ENCODE results near the gene EEF1AKMT4. TPM values are rescaled to one million over a fixed set of nuclear protein-coding genes. Genes with fewer than 3 reads are reported as not detected.

The EEF1AKMT4 gene
- total and polyA plus RNA-seq, 10 of the 15 experiments (the other 5 are each of a cell fraction or from before 2014, with no cell fraction given) = 7.5 to 26.8 (median 18.3) TPM

GRCh38 chr3:184239708-184240107, 9.8 kb upstream of the EEF1AKMT4 start:
- TF ChIP-seq STAT3 (IDR thresholded peaks at IDR 0.05; ENCODE audit: low read depth, low read length) = no peak
- no peak for TF ChIP-seq CREM (IDR thresholded peaks at IDR 0.05; ENCODE audit: low read depth)
- no peak for TF ChIP-seq IRF5 (IDR thresholded peaks at IDR 0.05; ENCODE audit: borderline replicate concordance)
- TF ChIP-seq CEBPB (IDR thresholded peaks at IDR 0.05; ENCODE audit: borderline replicate concordance in 1 of 2, low read depth in 2 of 2, low read length in 2 of 2) = no peak
- TF ChIP-seq IKZF1 (conservative IDR thresholded peaks at IDR 0.05) = no peak
- TF ChIP-seq SRF (IDR thresholded peaks at IDR 0.05; ENCODE audit: low read depth in 2 of 2, low read length in 2 of 2) = no peak
- TF ChIP-seq CBX5 (IDR thresholded peaks at IDR 0.05; ENCODE audit: low read depth) = no peak
- no peak for TF ChIP-seq SIX5 (IDR thresholded peaks at IDR 0.05; ENCODE audit: low read depth, low read length, severe bottlenecking)
- no peak for TF ChIP-seq POLR2AphosphoS5 (IDR thresholded peaks at IDR 0.05; ENCODE audit: low read length)
- no peak for TF ChIP-seq EP300 (IDR thresholded peaks at IDR 0.05; ENCODE audit: borderline replicate concordance in 1 of 2, control insufficient read depth in 1 of 2, low read depth in 2 of 2, low read length in 2 of 2)
- TF ChIP-seq NKRF (conservative IDR thresholded peaks at IDR 0.05) = no peak
- TF ChIP-seq FOXK2 (IDR thresholded peaks at IDR 0.05) = no peak
- TF ChIP-seq RB1 (IDR thresholded peaks at IDR 0.05; ENCODE audit: borderline replicate concordance) = no peak
- TF ChIP-seq NFYA (IDR thresholded peaks at IDR 0.05; ENCODE audit: borderline replicate concordance, low read depth, low read length) = no peak
- Histone ChIP-seq H2AFZ (ENCODE audit: control insufficient read depth, low read depth, low read length) (no peak overlapping the region), H3K27ac (ENCODE audit: control insufficient read depth, insufficient read depth) (no peak overlapping the region), H3K36me3 (ENCODE audit: control insufficient read depth in 2 of 2, insufficient read depth in 2 of 2, low read length in 1 of 2) (peaks cover 15 to 17% of the 10 kb centered on the region in 2 experiments; a peak in 3 of 4 replicates), H3K4me3 (no peak overlapping the region), H3K79me2 (ENCODE audit: control insufficient read depth, insufficient read depth, low read length) (no peaks in the 10 kb centered on the region), H3K4me2 (ENCODE audit: control insufficient read depth, insufficient read depth) (no peak overlapping the region), H3K4me1 (ENCODE audit: control insufficient read depth, insufficient read depth, low read length) (no peaks in the 10 kb centered on the region), H3K9me3 (replicated peaks; ENCODE audit: control insufficient read depth, insufficient read depth, low read length) (no peaks in the 10 kb centered on the region), H3K27me3 (replicated peaks in 1 of 2; ENCODE audit: control insufficient read depth in 2 of 2, insufficient read depth in 2 of 2, low read length in 1 of 2) (no peaks in the 10 kb centered on the region), H3K9ac (ENCODE audit: control insufficient read depth, insufficient read depth, low read length) (no peak overlapping the region), H4K20me1 (ENCODE audit: control insufficient read depth, insufficient read depth) (no peaks in the 10 kb centered on the region)
- ChIA-PET CTCF (interaction anchor here (0.6 to 1.3 kb wide), 2 partner anchors 10 to 764 kb away, joined by 3 to 5 read pairs; partner anchors contain the start of gene EEF1AKMT4), SMC1A (ENCODE audit: uncharacterized antibody, unreplicated experiment) (no interaction called here), POLR2A (no interaction called here), RAD21 (ENCODE audit: unreplicated experiment) (no interaction called here)
- in situ Hi-C loops (cut with MboI) (no loop called here), intact Hi-C loops (cut with micrococcal nuclease; ENCODE audit: unreplicated experiment) (no loop called here)
- no peak for ATAC-seq
- no TSS peak for BruUV-seq (replicated peaks)
- 41% methylated on average over 7 of the region's 7 CpGs for WGBS (ENCODE audit: insufficient coverage, insufficient replicate concordance, low lambda C conversion rate, missing lambda C conversion rate)
- no peak for DNase-seq (ENCODE audit: low read depth, low spot score)
- no peak for FAIRE-seq
